Ovary (tissue), 9 donors: ENCODE data around the gene WNK2. TPM values are rescaled to one million over a fixed set of nuclear protein-coding genes. Genes with fewer than 3 reads are reported as not detected.

Source experiments
- DNase-seq, 5 donors: peaks; one replicate each; pipeline ENCODE4 v3.0.0-alpha.2; 2019 to 2020
- H3K27ac ChIP-seq, 2 donors: fragments of 200-600 bp; one replicate each; pipeline versions ENCODE4 v1.5.1 to v1.8.0; 2019 to 2022
- H3K27me3 ChIP-seq: fragments of 200-600 bp; one replicate; pipeline ENCODE4 v1.8.0; 2022
- H3K36me3 ChIP-seq: fragments of 200-600 bp; sonication (generic); one replicate; pipeline ENCODE4 v1.5.1; 2019
- H3K4me1 ChIP-seq: one replicate; pipeline ENCODE4 v1.8.1; 2013; ENCODE audit warnings: mild to moderate bottlenecking, moderate library complexity; ENCODE audit not compliant: insufficient read depth
- H3K4me3 ChIP-seq: fragments of 200-600 bp; sonication (generic); one replicate; pipeline ENCODE4 v1.5.1; 2017
- H3K9me3 ChIP-seq, 2 donors: fragments of 200-600 bp in 1 of 2; sonication (generic) in 1 of 2; one replicate each; pipeline versions ENCODE4 v1.5.1 to v1.8.1; 2013 to 2019; ENCODE audit warnings: mild to moderate bottlenecking in 1 of 2, moderate library complexity in 1 of 2
- CTCF ChIP-seq, 3 donors: fragments of 450-650 bp in 2 of 3; fragments of 200-600 bp in 1 of 3; IDR thresholded peaks; one replicate each; pipeline versions ENCODE4 v1.5.1 to v1.8.0; 2016 to 2022; ENCODE audit warnings: antibody characterized with exemption in 3 of 3, mild to moderate bottlenecking in 1 of 3
- EP300 ChIP-seq: sonication (generic); formaldehyde crosslinking; IDR thresholded peaks from one replicate; pipeline ENCODE4 v1.6.1; 2017; ENCODE audit warnings: antibody characterized with exemption
- POLR2A ChIP-seq: fragments of 450-650 bp; IDR thresholded peaks from one replicate; pipeline ENCODE4 v1.6.1; 2017; ENCODE audit warnings: antibody characterized with exemption, mild to moderate bottlenecking, moderate library complexity
- WGBS, 3 donors: extraction: QIAGEN DNeasy Blood & Tissue Kit in 1 of 3; methylation state at CpG; one replicate each; pipeline versions ENCODE4 v1.1.5 to v1.1.7; 2013 to 2017; 5-methylcytosine and 5-hydroxymethylcytosine counted together
- intact Hi-C, 4 donors: fragments of 100-400 bp; cut with DNase I; formaldehyde crosslinking; loops; one replicate each; pipeline versions ENCODE4 v1.11.0 to v1.15.1; 2022 to 2023
- polyA plus RNA-seq, 2 donors: library from polyadenylated mRNA; stranded (reverse); fragments of 200-250 nt in 1 of 2; fragments of 350-450 nt in 1 of 2; fragmentation: Illumina TruSeq in 1 of 2; extraction: RNeasy Lipid Tissue Mini Kit (QIAGEN cat#74804) in 1 of 2; gene quantifications; one replicate each; pipeline ENCODE4 v1.2.3, GENCODE V29; 2013 to 2014
- total RNA-seq, 7 donors: library from RNA; depleted of rRNA in 2 of 7; stranded (reverse); fragments of >200 nt in 2 of 7; fragmentation: NEBNext Ultra II Directional in 3 of 7; extraction: Animal tissue kit (Norgen Biotek cat#: 25700) in 3 of 7; gene quantifications; one replicate each; pipeline versions ENCODE4 v1.1.0 to v1.2.4, GENCODE V29; 2016 to 2023
- donor health status: DM: no; HTN: no; CAD: no; lungs with moderate emphysema.
- donor health status: DM: no; HTN: no; CAD: no.
- donor health status: Bipolar disorder and iron deficiency.
- donor health status: DM: yes; HTN: yes; CAD: no.
- donor health status: DM: no; HTN: no; CAD: no.
- donor health status: DM: yes; HTN: yes; CAD: no.

Gene WNK2
- total and polyA plus RNA-seq, 9 donors, result 0.53 to 24.7 (median 4.4) TPM

- intact Hi-C loops, result no loop called here
- no peak for TF ChIP-seq CTCF (IDR thresholded peaks at IDR 0.05)
- no peak for TF ChIP-seq POLR2A
- TF ChIP-seq EP300, result no peak
- Histone ChIP-seq H3K4me3 (no peak overlapping the region), H3K27me3 (no peaks in the 10 kb centered on the region), H3K27ac (no peak overlapping the region), H3K4me1 (no peaks in the 10 kb centered on the region), H3K36me3 (no peaks in the 10 kb centered on the region), H3K9me3 (no peaks in the 10 kb centered on the region)
- no peak for DNase-seq
- whole genome bisulfite sequencing, 3 donors, result 87 to 96% (median 94%) methylated on average over 7 to 9 of the region's 9 CpGs
Observed at GRCh38 chr9:93221044-93221443, 37.1 kb downstream of the WNK2 start.

GRCh38 chr9:93222890-93223259 is 38.9 kb downstream of the WNK2 start:
- no peak for TF ChIP-seq EP300
- no peak for TF ChIP-seq CTCF (IDR thresholded peaks at IDR 0.05)
- TF ChIP-seq POLR2A, result no peak
- DNase-seq, result no peak
- Histone ChIP-seq H3K4me1 (no peaks in the 10 kb centered on the region), H3K36me3 (no peaks in the 10 kb centered on the region), H3K27me3 (no peaks in the 10 kb centered on the region), H3K9me3 (no peaks in the 10 kb centered on the region), H3K4me3 (no peak overlapping the region), H3K27ac (no peak overlapping the region)
- intact Hi-C loops, result no loop called here
- WGBS, 3 donors, result 94 to 98% (median 94%) methylated on average over 7 of the region's 7 CpGs

GRCh38 chr9:93223260-93224180 is 39.6 kb downstream of the WNK2 start:
- Histone ChIP-seq H3K36me3 (no peaks in the 10 kb centered on the region), H3K9me3 (no peaks in the 10 kb centered on the region), H3K27me3 (no peaks in the 10 kb centered on the region), H3K4me1 (no peaks in the 10 kb centered on the region), H3K4me3 (no peak overlapping the region), H3K27ac (no peak overlapping the region)
- 49 to 60% (median 51%) methylated on average over 16 of the region's 16 CpGs for WGBS, 3 donors
- intact Hi-C loops, result no loop called here
- no peak for DNase-seq
- TF ChIP-seq EP300, result no peak
- no peak for TF ChIP-seq CTCF (IDR thresholded peaks at IDR 0.05)
- TF ChIP-seq POLR2A, result no peak

- no peak for DNase-seq
- TF ChIP-seq POLR2A (no peak), CTCF (IDR thresholded peaks at IDR 0.05) (no peak), EP300 (no peak)
- no peak overlapping the region for H3K4me3 ChIP-seq
- WGBS, 3 donors, result 71 to 85% (median 73%) methylated on average over 2 of the region's 2 CpGs
- intact Hi-C loops, result no loop called here
- H3K36me3 ChIP-seq, result no peaks in the 10 kb centered on the region
- H3K27ac ChIP-seq, result no peak overlapping the region
- H3K27me3 ChIP-seq, result no peaks in the 10 kb centered on the region
- H3K4me1 ChIP-seq, result no peaks in the 10 kb centered on the region
- H3K9me3 ChIP-seq, result no peaks in the 10 kb centered on the region
Observed at GRCh38 chr9:93224591-93224990, 40.7 kb downstream of the WNK2 start.
